ENCODE results near the gene CFAP410. TPM values are rescaled to one million over a fixed set of nuclear protein-coding genes. Genes with fewer than 3 reads are reported as not detected.

Gene CFAP410
- total and polyA plus RNA-seq, 2 of the 13 experiments (the other 11 are each of a cell fraction or from before 2014, with no cell fraction given), result 8.0 to 20.1 TPM

DNA sequence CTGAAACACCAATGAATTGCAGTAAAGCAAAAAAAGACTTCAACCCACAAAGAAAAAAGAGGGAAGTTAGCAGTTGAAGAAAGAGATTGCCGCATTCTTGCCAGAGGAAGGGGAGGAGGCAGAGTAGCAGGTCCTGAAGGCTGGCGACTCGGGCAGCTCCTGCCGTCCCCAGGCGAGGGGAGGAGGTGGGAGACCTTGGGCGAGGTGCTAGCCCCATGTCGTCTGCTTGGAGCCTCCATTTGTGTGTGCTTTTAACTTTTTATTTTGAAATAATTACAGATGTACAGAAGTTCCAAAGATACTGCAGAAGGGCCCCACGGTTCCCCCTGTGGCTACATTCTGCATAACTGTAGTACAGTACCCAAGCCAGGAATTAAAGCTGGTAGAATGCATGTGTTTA lies 21.0 kb upstream of the CFAP410 start (continued):
- TF ChIP-seq TRAFD1 (CRISPR knock-in tag; IDR thresholded peaks at IDR 0.05; ENCODE audit: borderline replicate concordance) (no peak), ZNF512B (CRISPR knock-in tag; IDR thresholded peaks at IDR 0.05; ENCODE audit: borderline replicate concordance) (no peak)

GRCh38 chr21:44359396-44359795 lies 20.2 kb upstream of the CFAP410 start:
- Histone ChIP-seq H4K20me1 (ENCODE audit: insufficient read depth, low read length) (no peaks in the 10 kb centered on the region), H3K4me2 (ENCODE audit: low read depth, low read length) (no peak overlapping the region), H3K4me1 (ENCODE audit: insufficient read depth, low read length) (peaks cover 13% of the 10 kb centered on the region), H3K9me3 (ENCODE audit: low read length) (no peaks in the 10 kb centered on the region), H2AFZ (ENCODE audit: low read length) (no peak overlapping the region), H3K36me3 (replicated peaks in 1 of 2; ENCODE audit: control insufficient read depth in 1 of 2, insufficient read depth in 2 of 2, low read length in 2 of 2) (no peaks in the 10 kb centered on the region), H3K79me2 (ENCODE audit: insufficient read depth, low read length) (no peaks in the 10 kb centered on the region), H3K27me3 (ENCODE audit: control insufficient read depth in 1 of 2, insufficient read depth in 2 of 2, low read length in 2 of 2) (peaks cover 4 to 19% of the 10 kb centered on the region in 2 experiments; a peak in 4 of 5 replicates), H3K4me3 (replicated peaks in 1 of 3; ENCODE audit: insufficient read depth in 1 of 3, low read depth in 2 of 3, low read length in 3 of 3) (no peak overlapping the region), H3K9ac (ENCODE audit: insufficient read depth, low read depth, low read length) (no peak overlapping the region), H3K27ac (ENCODE audit: extremely low read length, insufficient read depth, low read length) (no peak overlapping the region)
- 63% methylated on average over 8 of the region's 8 CpGs for WGBS (ENCODE audit: low lambda C conversion rate)
- no peak for DNase-seq (ENCODE audit: low spot score)
- in situ Hi-C loops (cut with HindIII; ENCODE audit: extremely low pct_ligation_motif_present, low pct_unique_long_range_greater_than_20kb) (no loop called here), intact Hi-C loops (cut with micrococcal nuclease; ENCODE audit: unreplicated experiment) (no loop called here)
- no TSS peak for BruUV-seq (replicated peaks)
- POLR2A ChIA-PET, result no interaction called here
- ATAC-seq, result no peak
- FAIRE-seq, result no peak
- TF ChIP-seq HES4 (CRISPR knock-in tag; IDR thresholded peaks at IDR 0.05; ENCODE audit: borderline replicate concordance) (no peak), KLF13 (CRISPR knock-in tag; IDR thresholded peaks at IDR 0.05) (no peak), KDM5A (IDR thresholded peaks at IDR 0.05; ENCODE audit: borderline replicate concordance, low read length) (no peak), SUZ12 (IDR thresholded peaks at IDR 0.05; ENCODE audit: low read depth, low read length) (no peak), ZNF256 (CRISPR knock-in tag; conservative IDR thresholded peaks at IDR 0.05) (no peak), SOX5 (CRISPR knock-in tag; IDR thresholded peaks at IDR 0.05; ENCODE audit: borderline replicate concordance) (no peak), ZNF607 (CRISPR knock-in tag; IDR thresholded peaks at IDR 0.05; ENCODE audit: borderline replicate concordance) (no peak), TOPORS (CRISPR knock-in tag; IDR thresholded peaks at IDR 0.05) (no peak), RFXAP (CRISPR knock-in tag; IDR thresholded peaks at IDR 0.05; ENCODE audit: borderline replicate concordance) (no peak)
- TF ChIP-seq, protein P1, sequence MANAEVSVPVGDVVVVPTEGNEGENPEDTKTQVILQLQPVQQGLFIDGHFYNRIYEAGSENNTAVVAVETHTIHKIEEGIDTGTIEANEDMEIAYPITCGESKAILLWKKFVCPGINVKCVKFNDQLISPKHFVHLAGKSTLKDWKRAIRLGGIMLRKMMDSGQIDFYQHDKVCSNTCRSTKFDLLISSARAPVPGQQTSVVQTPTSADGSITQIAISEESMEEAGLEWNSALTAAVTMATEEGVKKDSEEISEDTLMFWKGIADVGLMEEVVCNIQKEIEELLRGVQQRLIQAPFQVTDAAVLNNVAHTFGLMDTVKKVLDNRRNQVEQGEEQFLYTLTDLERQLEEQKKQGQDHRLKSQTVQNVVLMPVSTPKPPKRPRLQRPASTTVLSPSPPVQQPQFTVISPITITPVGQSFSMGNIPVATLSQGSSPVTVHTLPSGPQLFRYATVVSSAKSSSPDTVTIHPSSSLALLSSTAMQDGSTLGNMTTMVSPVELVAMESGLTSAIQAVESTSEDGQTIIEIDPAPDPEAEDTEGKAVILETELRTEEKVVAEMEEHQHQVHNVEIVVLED (CRISPR knock-in tag; IDR thresholded peaks at IDR 0.05; ENCODE audit: borderline replicate concordance), result no peak
- TF ChIP-seq, protein P2, sequence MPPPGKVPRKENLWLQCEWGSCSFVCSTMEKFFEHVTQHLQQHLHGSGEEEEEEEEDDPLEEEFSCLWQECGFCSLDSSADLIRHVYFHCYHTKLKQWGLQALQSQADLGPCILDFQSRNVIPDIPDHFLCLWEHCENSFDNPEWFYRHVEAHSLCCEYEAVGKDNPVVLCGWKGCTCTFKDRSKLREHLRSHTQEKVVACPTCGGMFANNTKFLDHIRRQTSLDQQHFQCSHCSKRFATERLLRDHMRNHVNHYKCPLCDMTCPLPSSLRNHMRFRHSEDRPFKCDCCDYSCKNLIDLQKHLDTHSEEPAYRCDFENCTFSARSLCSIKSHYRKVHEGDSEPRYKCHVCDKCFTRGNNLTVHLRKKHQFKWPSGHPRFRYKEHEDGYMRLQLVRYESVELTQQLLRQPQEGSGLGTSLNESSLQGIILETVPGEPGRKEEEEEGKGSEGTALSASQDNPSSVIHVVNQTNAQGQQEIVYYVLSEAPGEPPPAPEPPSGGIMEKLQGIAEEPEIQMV (CRISPR knock-in tag; IDR thresholded peaks at IDR 0.05; ENCODE audit: low read depth), result no peak
- TF ChIP-seq, protein P3, sequence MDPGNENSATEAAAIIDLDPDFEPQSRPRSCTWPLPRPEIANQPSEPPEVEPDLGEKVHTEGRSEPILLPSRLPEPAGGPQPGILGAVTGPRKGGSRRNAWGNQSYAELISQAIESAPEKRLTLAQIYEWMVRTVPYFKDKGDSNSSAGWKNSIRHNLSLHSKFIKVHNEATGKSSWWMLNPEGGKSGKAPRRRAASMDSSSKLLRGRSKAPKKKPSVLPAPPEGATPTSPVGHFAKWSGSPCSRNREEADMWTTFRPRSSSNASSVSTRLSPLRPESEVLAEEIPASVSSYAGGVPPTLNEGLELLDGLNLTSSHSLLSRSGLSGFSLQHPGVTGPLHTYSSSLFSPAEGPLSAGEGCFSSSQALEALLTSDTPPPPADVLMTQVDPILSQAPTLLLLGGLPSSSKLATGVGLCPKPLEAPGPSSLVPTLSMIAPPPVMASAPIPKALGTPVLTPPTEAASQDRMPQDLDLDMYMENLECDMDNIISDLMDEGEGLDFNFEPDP (CRISPR knock-in tag; conservative IDR thresholded peaks at IDR 0.05), result no peak
- CTCF ChIA-PET (ENCODE audit: low intra/inter-chr PET ratio, low total read pairs), result no interaction called here
